Endodermal cell (in vitro differentiated cells): ENCODE data around the gene TPGS2. TPM values are rescaled to one million over a fixed set of nuclear protein-coding genes. Genes with fewer than 3 reads are reported as not detected.
A peak's percentile ranks its signal among the peaks of the same experiment; 100 is the strongest.

Experiments used
- DNase-seq: peaks from one replicate; pipeline ENCODE4 v3.0.0-alpha.2; 2017
- H3K27ac ChIP-seq: 2 replicates; pipeline ENCODE4 v1.5.1; 2013; ENCODE audit warnings: mild to moderate bottlenecking, low read depth, low read length, moderate library complexity
- H3K27me3 ChIP-seq: 2 replicates; pipeline ENCODE4 v1.6.1; 2013; ENCODE audit warnings: mild to moderate bottlenecking, low read length, moderate library complexity; ENCODE audit not compliant: insufficient read depth, control insufficient read depth, poor library complexity, severe bottlenecking
- H3K36me3 ChIP-seq: 2 replicates; pipeline ENCODE4 v1.7.0; 2013; ENCODE audit warnings: mild to moderate bottlenecking, low read length, moderate library complexity; ENCODE audit not compliant: control insufficient read depth, insufficient read depth
- H3K4me1 ChIP-seq: one replicate; pipeline ENCODE4 v1.7.0; 2013; ENCODE audit warnings: low read length; ENCODE audit not compliant: control insufficient read depth, insufficient read depth
- H3K4me3 ChIP-seq: 2 replicates; pipeline ENCODE4 v1.5.1; 2013; ENCODE audit warnings: mild to moderate bottlenecking, low read length, moderate library complexity
- H3K9ac ChIP-seq: 2 replicates; pipeline ENCODE4 v1.6.1; 2013; ENCODE audit warnings: mild to moderate bottlenecking, low read length, moderate library complexity; ENCODE audit not compliant: poor library complexity, severe bottlenecking; ENCODE audit errors: extremely low read depth
- H3K9me3 ChIP-seq: 2 replicates; pipeline ENCODE4 v1.6.1; 2013; ENCODE audit warnings: mild to moderate bottlenecking, low read length, moderate library complexity; ENCODE audit not compliant: control insufficient read depth
- H3K27ac Mint-ChIP-seq: 2 replicates; pipeline ENCODE4 v1.8.0; 2020; ENCODE audit warnings: mixed read lengths
- H3K27me3 Mint-ChIP-seq: 2 replicates; pipeline ENCODE4 v1.8.0; 2021; ENCODE audit warnings: mild to moderate bottlenecking, mixed read lengths; ENCODE audit not compliant: insufficient read depth
- H3K36me3 Mint-ChIP-seq: 2 replicates; pipeline ENCODE4 v1.8.0; 2020; ENCODE audit warnings: low read depth, mixed read lengths
- H3K4me1 Mint-ChIP-seq: 2 replicates; pipeline ENCODE4 v1.8.0; 2020; ENCODE audit warnings: mixed read lengths
- H3K4me3 Mint-ChIP-seq: 2 replicates; pipeline ENCODE4 v1.8.0; 2020; ENCODE audit warnings: mild to moderate bottlenecking, moderate library complexity, mixed read lengths
- H3K9me3 Mint-ChIP-seq: 2 replicates; pipeline ENCODE4 v1.8.0; 2020; ENCODE audit warnings: mild to moderate bottlenecking, mixed read lengths
- CTCF ChIP-seq: fragments of 200-600 bp; sonication (generic); conservative IDR thresholded peaks from 2 replicates; pipeline ENCODE4 v1.5.0; 2021; ENCODE audit warnings: antibody characterized with exemption, mild to moderate bottlenecking
- WGBS, 2 experiments: methylation state at CpG; one replicate each; pipeline versions ENCODE4 v1.1.5 to v1.1.7; 2013; ENCODE audit warnings: missing lambda C conversion rate in 2 of 2, mixed read lengths in 1 of 2; ENCODE audit not compliant: insufficient coverage in 1 of 2, insufficient read length in 1 of 2; 5-methylcytosine and 5-hydroxymethylcytosine counted together
- total RNA-seq, 2 donors: library from RNA; stranded (reverse); fragmentation: NEBNext Ultra II Directional in 1 of 2; extraction: Animal tissue kit (Norgen Biotek cat#: 25700) in 1 of 2; gene quantifications; 2 replicates in 1 of 2; 3 replicates in 1 of 2; pipeline ENCODE4 v1.2.1, GENCODE V29; 2021

TPGS2 gene
- total RNA-seq, 2 donors from 2014 or later: 117 to 128 TPM

DNA sequence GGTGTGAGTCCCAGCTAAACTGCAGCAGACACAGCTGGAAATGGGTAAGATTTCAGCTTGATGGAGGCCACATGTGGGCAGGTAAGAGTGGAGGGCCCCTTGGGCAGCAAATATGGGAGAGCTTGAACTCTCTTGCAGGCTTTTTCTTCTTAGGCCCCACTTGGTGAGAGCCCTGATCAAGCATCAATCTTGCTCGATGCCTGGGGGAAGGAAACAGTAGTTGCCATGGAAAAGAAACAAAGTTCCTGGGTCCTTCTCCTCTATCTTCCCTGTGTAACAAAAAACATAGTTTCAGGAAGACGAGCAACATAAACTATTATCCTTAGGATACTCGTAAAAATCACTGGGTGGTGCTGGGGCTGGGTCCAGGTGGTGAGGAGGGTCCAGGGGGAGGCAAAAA lies 43.0 kb upstream of the TPGS2 start:
- Histone ChIP-seq H3K4me3 (no peak overlapping the region), H3K36me3 (no peaks in the 10 kb centered on the region), H3K27me3 (no peaks in the 10 kb centered on the region), H3K9me3 (no peaks in the 10 kb centered on the region), H3K27ac (no peak overlapping the region), H3K4me1 (no peaks in the 10 kb centered on the region), H3K9ac (no peak overlapping the region)
- Mint-ChIP-seq H3K36me3 (peaks cover 8% of the 10 kb centered on the region), H3K27ac (no peak overlapping the region), H3K4me3 (no peak overlapping the region), H3K4me1 (peaks cover 3% of the 10 kb centered on the region), H3K27me3 (no peaks in the 10 kb centered on the region), H3K9me3 (peaks cover 13% of the 10 kb centered on the region)
- no peak for TF ChIP-seq CTCF
- DNase-seq: peak; percentile 37
- WGBS, 2 experiments: 97 to 100% methylated on average over 3 of the region's 3 CpGs

DNA sequence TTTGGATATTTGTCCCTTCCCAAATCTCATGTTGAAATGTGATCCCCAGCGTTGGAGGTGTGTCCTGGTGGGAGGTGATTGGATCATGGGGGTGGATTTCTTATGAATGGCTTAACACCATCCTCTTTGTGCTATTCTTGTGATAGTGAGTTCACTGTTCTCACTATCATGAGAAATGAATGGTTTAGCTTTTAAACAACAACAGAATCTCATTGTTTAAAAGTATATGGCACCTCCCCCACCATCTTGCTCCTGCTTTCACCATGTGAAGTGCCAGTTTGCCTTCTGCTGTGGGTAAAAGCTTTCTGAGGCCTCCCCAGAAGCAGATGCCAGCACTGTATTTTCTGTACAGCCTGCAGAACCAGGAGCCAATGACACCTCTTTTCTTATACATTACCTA lies 38.3 kb upstream of the TPGS2 start:
- Histone ChIP-seq H3K4me3 (no peak overlapping the region), H3K27me3 (no peaks in the 10 kb centered on the region), H3K27ac (no peak overlapping the region), H3K4me1 (no peaks in the 10 kb centered on the region), H3K9ac (no peak overlapping the region), H3K9me3 (no peaks in the 10 kb centered on the region), H3K36me3 (no peaks in the 10 kb centered on the region)
- H3K36me3 Mint-ChIP-seq: no peaks in the 10 kb centered on the region
- H3K4me3 Mint-ChIP-seq: no peak overlapping the region
- H3K4me1 Mint-ChIP-seq: peaks cover 3% of the 10 kb centered on the region
- H3K9me3 Mint-ChIP-seq: no peaks in the 10 kb centered on the region
- WGBS, 2 experiments: 88% methylated on average over 1 of the region's 1 CpG; no CpG with 5 or more reads in 1 of the 2 experiments
- H3K27me3 Mint-ChIP-seq: no peaks in the 10 kb centered on the region
- TF ChIP-seq CTCF: no peak
- DNase-seq: no peak
- no peak overlapping the region for H3K27ac Mint-ChIP-seq

DNA sequence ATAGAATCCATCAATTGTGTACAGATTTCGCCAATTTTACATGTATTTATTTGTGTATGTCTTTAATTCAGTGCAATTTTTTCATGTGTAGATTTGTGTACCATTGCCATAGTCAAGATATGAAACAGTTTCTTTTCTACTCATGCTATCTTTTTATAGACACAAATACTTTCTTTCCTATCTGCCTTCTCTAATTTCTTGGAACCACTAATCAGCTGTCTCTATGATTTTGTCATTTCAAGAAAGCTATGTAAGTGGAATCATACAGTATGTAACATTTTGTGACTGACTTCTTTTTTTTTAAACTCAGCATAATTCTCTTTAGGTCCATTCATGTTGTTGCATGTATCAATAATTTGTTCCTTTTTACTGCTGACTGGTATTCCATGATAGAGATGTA lies 33.4 kb upstream of the TPGS2 start:
- Mint-ChIP-seq H3K27me3 (no peaks in the 10 kb centered on the region), H3K9me3 (no peaks in the 10 kb centered on the region), H3K27ac (no peak overlapping the region), H3K4me1 (peaks cover under 1% of the 10 kb centered on the region), H3K36me3 (no peaks in the 10 kb centered on the region), H3K4me3 (no peak overlapping the region)
- H3K9ac ChIP-seq: no peak overlapping the region
- H3K27me3 ChIP-seq: no peaks in the 10 kb centered on the region
- no peak for DNase-seq
- no peak overlapping the region for H3K4me3 ChIP-seq
- 100% methylated on average over 1 of the region's 1 CpG; no CpG with 5 or more reads in 1 of the 2 experiments for WGBS, 2 experiments
- no peaks in the 10 kb centered on the region for H3K4me1 ChIP-seq
- no peaks in the 10 kb centered on the region for H3K9me3 ChIP-seq
- H3K27ac ChIP-seq: no peak overlapping the region
- H3K36me3 ChIP-seq: no peaks in the 10 kb centered on the region
- TF ChIP-seq CTCF: no peak
